Measurements from ENCODE around the gene IFRD2.

GRCh38 chr3:50297384-50297775 lies 5.2 kb upstream of the IFRD2 start:
- TF ChIP-seq CTCF (IDR thresholded peaks at IDR 0.05) (no peak), POLR2AphosphoS5 (IDR thresholded peaks at IDR 0.05) (no peak), POLR2A (IDR thresholded peaks at IDR 0.05) (no peak)

All from gastroesophageal sphincter (tissue), 3 donors.